Epithelial cell of esophagus (primary cell): ENCODE results near the gene UBA7.
"Not testable (repeated sequence)": the region's sequence is repeated elsewhere in the genome, so short reads cannot be mapped to it uniquely, and the experiment has no call there.

Experiments used
- DNase-seq: peaks from one replicate; pipeline ENCODE4 v3.0.0; 2010; ENCODE audit warnings: low read depth
- H3K4me3 ChIP-seq: 2 replicates; pipeline ENCODE4 v1.5.1; 2011; ENCODE audit warnings: mild to moderate bottlenecking, low read length, control low read depth
- TF ChIP-seq, protein P1 (sequence below): IDR thresholded peaks from 2 replicates; pipeline ENCODE4 v1.5.1; 2011; ENCODE audit warnings: low read depth, mild to moderate bottlenecking, low read length, control low read depth, inconsistent platforms; ENCODE audit not compliant: insufficient read depth; ENCODE audit errors: missing control alignments

The UBA7 gene

DNA sequence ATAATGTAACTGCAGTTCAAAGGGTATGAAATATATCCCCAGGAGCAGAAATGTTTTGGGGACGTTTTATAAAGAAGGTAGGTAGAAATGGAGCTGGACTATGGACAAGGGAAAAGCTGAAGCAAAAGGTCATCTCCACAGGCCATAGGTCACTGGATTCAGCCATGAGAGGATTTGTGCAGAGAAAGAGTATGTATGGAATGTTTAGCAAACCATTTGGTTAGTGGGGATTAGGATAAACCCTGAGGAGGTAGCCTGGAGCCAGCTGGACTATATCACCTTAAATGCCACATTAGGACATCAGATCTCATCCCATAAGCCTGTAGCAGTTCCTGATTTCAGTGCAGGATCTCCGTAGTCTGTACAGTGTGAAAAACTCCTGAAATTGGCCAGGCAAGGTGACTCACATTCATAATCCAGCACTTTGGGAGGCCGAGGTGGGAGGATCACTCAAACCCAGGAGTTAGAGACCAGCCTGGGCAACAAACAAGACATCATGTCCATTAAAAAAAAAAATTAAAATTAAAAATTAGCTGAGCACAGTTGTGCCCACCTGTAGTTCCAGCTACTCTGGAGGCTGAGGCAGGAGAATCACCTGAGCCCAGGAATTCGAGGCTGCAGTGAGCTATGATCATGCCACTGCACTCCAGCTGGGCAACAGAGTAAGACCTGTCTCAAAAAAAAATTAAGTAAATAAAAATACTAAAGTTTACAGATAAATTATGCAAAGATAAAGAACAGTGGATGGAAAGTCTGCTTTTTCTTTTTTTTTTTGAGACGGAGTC, 32.1 kb downstream of the UBA7 start:
- DNase-seq, result no peak
- TF ChIP-seq, protein P1, sequence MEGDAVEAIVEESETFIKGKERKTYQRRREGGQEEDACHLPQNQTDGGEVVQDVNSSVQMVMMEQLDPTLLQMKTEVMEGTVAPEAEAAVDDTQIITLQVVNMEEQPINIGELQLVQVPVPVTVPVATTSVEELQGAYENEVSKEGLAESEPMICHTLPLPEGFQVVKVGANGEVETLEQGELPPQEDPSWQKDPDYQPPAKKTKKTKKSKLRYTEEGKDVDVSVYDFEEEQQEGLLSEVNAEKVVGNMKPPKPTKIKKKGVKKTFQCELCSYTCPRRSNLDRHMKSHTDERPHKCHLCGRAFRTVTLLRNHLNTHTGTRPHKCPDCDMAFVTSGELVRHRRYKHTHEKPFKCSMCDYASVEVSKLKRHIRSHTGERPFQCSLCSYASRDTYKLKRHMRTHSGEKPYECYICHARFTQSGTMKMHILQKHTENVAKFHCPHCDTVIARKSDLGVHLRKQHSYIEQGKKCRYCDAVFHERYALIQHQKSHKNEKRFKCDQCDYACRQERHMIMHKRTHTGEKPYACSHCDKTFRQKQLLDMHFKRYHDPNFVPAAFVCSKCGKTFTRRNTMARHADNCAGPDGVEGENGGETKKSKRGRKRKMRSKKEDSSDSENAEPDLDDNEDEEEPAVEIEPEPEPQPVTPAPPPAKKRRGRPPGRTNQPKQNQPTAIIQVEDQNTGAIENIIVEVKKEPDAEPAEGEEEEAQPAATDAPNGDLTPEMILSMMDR, result no peak

DNA sequence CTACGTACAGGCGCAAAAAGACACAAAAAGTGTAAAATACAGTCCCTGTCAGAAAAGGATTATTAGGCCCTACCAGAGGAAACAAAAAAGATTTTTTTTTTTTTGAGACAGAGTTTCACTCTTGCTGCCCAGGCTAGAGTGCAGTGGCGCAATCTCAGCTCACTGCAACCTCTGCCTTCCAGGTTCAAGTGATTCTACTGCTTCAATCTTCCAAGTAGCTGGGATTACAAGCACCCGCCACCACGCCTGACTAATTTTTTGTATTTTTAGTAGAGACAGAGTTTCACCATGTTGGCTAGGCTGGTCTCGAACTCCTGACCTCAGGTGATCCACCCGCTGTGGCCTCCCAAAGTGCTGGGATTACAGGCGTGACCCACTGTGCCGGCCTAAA, 32.8 kb downstream of the UBA7 start:
- DNase-seq, H3K4me3 ChIP-seq: not testable (repeated sequence)

More for the DNA sequence above, 32.1 kb downstream of the UBA7 start:
- no peak overlapping the region for H3K4me3 ChIP-seq

DNA sequence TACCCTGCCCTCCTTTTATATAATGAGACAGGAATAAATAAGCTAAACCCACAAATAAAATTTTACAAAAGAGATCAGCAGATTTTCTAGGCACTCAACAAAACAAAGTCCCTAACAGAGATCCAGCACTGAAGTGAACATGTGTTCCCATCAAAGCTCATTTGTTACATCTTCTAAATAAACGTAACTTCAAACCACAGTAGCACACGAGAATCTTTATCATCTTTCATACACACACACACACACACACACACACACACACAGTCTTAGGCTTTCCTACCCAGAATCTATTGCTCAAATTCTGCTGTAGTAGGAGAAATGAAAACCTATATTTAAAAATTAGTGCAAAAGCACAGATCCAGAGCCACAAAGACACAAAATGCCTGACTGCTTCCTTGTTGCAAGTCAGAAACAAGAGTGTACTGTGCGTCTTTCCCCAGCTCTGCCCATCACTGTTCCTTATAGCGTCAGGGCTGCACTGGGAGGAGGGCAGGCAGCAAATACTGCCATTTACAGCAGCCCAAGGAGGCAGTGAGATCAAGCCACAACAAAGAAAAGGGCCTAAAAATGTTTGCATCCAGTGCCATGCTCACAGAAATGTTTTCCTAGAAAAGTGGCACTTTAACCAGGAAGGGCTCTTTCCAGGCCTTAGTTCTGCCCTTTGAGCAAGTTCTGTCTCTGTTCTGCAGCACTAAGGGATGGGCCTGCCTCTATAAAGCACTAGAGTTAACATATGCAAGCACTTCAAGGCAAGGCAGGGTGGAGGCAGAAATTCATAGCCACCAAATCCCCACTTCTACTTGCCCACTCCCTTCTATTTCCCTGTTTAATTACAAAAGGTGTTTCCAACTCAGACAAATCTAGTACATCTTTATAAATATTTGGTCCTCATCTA, 33.4 kb downstream of the UBA7 start:
- H3K4me3 ChIP-seq, result no peak overlapping the region
- DNase-seq, result no peak
- TF ChIP-seq, protein P1, result no peak

DNA sequence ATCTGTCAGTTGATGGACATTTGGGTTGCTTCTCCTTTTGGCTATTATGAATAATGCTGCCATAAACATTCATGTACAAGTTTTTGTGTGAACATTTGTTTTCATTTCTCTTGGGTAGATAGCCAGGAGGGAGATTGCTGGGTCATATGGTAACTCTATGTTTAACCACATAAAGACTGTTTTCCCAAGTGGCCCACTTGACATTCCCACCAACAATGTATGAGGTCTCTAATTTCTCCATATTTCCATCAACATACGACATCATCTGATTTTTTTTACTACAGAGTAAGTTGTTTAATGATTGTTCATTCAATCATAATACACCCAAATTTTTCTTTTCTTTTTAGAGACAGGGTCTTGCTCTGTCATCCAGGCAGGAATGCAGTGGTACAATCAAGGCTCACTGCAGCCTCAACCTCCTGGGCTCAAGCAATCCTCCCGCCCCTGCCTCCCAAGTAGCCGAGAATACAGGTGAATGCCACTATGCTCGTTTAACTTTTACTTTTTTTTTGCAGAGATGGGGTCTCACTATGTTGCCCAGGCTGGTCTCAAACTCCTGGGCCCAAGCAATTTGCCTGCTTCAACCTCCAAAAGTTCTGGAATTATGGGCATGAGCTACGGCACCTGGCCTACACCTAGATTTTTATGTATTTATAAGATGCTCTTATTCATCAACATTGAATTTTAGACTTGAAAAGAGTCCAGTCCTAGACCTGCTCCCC, 34.2 kb downstream of the UBA7 start:
- no peak for DNase-seq
- H3K4me3 ChIP-seq, result no peak overlapping the region
- TF ChIP-seq, protein P1, result no peak

DNA sequence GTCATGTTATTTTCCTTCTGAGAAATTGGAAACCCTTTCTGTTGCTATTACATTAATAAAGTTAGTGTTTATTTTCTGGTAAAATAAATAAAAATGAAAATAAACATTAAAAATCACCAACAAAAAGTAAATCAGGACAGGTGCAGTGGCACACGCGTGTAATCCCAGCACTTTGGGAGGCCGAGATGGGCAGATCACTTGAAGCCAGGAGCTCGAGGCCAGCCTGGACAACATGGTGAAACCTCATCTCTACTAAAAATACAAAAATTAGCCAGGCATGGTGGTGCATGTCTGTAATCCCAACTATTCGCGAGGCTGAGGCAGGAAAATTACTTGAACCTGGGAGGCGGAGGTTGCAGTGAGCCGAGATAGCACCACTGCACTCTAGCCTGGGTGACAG, 37.7 kb downstream of the UBA7 start:
- H3K4me3 ChIP-seq, DNase-seq: not testable (repeated sequence)

DNA sequence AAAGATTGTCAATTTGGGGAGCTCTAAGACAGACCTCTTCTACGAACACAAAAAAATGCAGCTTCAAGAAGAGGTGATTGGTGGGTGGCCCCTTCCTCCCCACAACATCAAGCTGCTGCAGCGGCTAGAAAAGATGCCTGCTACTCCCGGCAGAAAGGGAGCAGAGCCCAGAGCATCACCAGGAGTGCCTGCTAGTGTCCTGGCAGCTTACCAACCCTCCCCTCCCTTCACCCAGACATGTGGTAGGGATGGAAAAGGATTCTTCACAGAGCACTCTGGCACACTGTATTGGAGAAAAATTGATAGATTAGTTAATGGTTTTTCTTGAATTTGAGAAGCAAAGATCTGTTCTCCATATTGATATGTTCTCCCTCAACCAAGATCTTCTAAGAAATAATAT, 38.2 kb downstream of the UBA7 start:
- TF ChIP-seq, protein P1, result no peak
- DNase-seq, result no peak

DNA sequence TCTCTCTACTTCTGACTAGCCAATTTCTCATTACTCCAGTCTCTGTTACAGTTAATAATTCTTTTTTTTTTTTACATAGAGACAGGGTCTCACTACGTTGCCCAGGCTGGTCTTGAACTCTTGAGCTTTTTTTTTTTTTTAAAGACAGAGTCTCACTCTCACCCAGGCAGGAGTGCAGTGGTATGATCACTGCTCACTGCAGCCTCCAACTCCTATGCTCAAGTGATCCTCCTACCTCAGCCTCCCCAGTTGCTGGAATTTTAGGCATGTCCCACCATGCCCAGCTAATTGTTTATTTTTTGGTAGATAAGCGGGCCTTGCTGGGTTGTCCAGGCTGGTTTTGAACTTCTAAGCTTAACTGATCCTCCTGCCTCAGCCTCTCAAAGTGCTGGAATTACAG, 41.0 kb downstream of the UBA7 start:
- H3K4me3 ChIP-seq, result no peak overlapping the region
- no peak for DNase-seq
- TF ChIP-seq, protein P1, result no peak

More for the DNA sequence above, 38.2 kb downstream of the UBA7 start:
- H3K4me3 ChIP-seq, result no peak overlapping the region
